Erythroblast (primary cell): Measurements from ENCODE around the gene COX6B2.

Experiments
- GATA1 ChIP-seq: IDR thresholded peaks from 2 replicates; pipeline ENCODE4 v1.6.1; 2011; ENCODE audit warnings: low read depth, mild to moderate bottlenecking, control low read depth, low read length, moderate library complexity
- POLR2A ChIP-seq: IDR thresholded peaks from 2 replicates; pipeline ENCODE4 v1.6.1; 2011; ENCODE audit warnings: mild to moderate bottlenecking, low read length

GRCh38 chr19:55402509-55402908 is 48.0 kb upstream of the COX6B2 start:
- TF ChIP-seq POLR2A, result no peak
- no peak for TF ChIP-seq GATA1
